Stimulated activated CD4-positive, alpha-beta T cell treated with anti-CD3 and anti-CD28 coated beads, Interleukin-2, amount 100 ng/mL, for 24 hours (primary cell): ENCODE measurements around the gene CDH23.

Experiments used
- DNase-seq, 2 donors: peaks; one replicate each; pipeline ENCODE4 v3.0.0-alpha.2; 2020

Gene CDH23

GRCh38 chr10:71520042-71520441 is 123.3 kb downstream of the CDH23 start:
- DNase-seq: no peak

DNA sequence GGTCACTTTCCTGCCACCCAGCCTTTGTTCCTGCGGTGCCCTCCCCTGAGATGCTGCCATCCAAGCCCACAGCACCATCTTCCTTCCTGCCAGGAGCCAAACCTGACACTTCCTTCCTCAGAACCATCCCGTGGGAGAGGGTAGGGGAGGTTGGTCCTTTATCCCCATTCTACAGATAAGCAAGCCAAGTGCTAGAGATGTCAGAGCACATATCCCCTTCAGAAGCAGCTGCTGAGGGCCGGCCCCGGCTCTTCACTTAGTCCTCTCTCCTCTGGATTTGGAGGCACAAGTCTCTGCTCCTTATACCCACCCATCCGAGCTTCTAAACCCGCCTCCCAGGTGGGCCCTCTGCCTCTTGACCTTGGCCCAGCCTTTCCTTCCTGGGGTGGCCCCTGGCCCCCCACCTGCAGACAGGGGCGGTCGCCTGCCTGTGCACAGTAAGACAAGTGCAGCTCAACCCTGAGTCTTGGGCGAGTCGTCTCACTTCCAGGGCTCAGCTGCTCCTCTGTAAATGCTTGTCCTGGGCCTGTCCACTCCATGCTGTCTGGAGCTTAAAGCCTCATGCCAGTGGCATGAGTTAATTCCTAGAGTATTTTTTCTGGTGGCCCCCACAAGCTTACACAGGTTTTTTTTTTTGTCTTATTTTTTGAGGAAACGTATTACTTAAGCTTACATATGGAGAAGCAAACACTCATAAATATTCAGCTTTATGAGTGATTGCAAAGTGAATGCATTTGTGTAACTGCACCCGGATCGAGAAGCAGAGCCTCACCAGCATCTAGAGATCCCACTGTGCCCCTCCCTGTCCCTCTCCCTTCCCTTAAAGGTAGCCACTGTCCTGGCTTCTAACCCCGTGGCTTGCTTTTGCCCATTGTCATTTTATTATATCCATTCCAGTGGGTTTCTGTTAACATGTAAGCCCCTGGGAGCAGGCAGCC is 125.1 kb downstream of the CDH23 start:
- no peak for DNase-seq

DNA sequence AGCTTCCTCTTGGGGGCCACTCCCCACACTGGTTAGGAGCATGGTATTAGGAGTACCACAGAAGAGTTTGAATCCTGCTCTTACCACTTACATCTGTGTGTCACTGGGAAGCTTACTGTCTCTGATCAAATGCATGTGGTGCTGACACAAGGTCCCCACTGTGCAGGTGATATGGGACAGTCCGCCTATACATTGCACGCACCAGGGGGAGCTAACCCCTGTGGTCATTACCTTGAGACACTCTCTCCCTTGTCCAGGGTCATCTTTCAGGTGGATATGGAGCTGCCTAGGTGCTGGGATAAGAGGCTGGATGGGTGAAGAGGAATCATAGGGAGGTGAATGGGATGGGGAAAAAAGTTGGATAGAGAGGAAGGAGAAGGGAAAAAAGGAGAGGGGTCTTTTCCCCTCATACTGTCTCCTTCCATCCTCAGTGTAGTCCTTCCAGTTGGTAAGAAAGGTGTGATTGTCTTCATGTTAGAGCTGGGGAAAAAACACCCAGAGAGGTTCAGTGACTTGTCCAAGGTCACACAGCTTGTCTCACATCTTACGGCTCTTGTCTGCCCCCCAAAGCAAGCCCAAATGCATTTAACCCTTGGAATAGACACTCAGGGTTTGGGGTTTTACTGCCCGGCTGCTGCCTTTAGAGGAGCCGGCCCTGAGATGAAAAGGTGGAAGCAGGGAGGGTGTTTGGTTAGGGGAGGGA is 125.9 kb downstream of the CDH23 start:
- no peak for DNase-seq

DNA sequence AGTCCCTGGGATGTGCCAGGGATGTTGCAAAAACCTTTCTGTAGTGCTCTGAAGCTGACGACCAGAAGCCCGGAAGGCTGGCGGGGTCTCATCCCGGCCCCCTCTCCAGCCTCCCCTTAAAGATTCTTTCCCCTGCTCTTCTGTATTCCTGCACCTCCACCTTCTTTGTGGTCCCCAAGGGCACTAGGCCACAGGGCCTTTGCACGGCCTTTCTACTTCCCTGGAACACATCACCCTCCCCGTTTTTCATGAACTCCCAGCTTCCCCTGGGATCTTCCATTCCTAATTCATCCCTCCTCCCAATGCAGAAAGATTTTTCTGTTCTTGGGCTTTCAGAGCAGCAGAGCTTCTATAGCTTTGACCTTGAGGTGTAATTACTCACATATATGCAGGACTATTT is 127.0 kb downstream of the CDH23 start:
- no peak for DNase-seq

DNA sequence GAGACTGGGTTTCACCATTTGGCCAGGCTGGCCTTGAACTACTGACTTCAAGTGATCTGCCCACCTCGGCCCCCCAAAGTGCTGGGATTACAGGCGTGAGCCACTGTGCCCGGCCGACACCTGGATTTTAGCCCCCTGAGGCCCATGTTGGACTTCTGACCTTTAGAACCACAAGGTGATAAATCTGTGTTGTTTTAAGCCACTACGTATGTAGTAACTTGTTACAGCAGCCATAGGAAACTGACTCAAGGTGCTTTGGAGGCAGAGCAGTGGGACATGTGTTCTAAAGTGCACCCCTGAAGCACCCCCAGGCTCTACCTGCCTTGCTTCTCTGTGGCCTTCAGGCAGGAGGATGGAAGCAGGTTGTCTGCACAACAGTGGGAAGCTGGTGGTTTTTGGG is 128.4 kb downstream of the CDH23 start:
- no peak for DNase-seq

DNA sequence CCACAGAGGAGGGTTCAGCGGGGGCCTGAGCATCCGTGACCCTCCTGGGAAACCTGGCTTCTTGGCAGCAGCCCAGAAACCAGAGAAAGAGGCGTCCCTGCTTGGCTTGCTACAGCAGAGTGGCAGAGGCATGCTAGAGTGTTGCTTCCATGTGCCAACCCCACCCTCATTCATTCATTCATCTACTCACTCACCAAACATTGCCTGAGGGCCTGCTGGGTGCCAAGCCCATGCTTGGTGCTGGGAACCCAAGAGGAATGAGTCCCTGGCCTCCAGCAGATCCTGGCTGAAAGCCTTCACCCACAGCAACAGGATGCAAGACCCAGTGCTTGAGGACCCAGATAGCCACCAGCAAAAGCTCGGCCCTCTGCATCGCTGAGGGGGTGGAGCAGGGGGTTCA is 129.0 kb downstream of the CDH23 start:
- no peak for DNase-seq

GRCh38 chr10:71526653-71527052 is 129.9 kb downstream of the CDH23 start:
- no peak for DNase-seq

- DNase-seq: no peak
These were observed 130.4 kb downstream of the CDH23 start for GRCh38 chr10:71527135-71527534.

GRCh38 chr10:71528371-71529206 is 131.9 kb downstream of the CDH23 start:
- DNase-seq: no peak

GRCh38 chr10:71529207-71529827 is 132.6 kb downstream of the CDH23 start:
- no peak for DNase-seq

DNA sequence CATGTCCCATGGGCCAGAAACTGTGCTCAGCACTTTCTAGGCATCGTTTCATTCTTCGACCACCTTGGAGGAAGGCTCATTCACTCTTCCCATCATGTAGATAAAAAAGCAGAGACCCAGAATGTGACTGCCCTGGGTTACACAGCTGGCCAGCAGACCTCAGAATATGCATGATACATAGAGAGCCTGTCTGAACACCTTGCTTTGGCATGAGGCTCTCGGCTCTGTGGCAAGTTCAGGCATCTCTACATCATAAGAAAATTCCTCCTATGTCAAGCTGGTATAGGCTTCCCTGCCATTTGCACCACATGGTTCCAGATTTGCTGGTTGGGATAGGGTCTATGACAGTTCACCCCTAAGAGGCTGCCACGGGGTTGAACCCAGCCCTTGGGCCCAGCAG is 134.1 kb downstream of the CDH23 start:
- DNase-seq: no peak

- DNase-seq: peak; percentile 25 to 26
These were observed 135.0 kb downstream of the CDH23 start for GRCh38 chr10:71531485-71532446.

DNA sequence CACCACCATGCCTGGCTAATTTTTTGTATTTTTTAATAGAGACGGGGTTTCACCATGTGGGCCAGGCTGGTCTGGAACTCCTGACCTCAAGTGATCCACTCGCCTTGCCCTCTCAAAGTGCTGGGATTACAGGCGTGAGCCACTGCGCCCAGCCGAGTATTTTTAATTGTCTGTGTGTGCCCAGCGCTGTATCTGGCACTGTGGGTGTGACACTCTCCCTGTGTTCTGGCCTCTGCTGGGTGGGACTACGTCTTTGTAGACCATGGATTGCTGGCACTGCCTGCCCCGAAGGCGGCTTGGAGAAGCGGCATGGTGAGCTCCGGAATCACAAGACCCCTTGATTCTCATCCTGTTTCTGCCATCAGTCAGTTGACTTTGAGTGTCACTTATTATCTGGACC is 136.2 kb downstream of the CDH23 start:
- DNase-seq: no peak

DNA sequence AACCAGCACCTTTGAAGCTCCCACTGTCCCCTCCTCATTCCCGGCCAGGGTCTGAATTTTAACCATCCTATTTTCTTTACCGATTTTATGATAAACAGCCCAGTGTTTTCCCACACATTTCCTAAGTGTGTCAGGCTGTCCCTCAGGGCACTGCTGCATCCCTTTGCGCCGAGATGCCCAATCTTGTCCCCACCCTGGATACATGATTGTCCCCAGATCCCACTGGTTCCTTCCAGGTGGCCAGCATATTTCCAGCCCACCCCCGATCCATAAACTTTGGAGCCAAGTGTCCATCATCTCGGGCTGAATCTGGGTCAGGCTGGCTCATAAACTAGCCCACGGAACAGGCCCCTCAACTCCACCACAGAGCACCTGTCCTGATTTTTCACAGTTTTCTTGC is 137.2 kb downstream of the CDH23 start:
- no peak for DNase-seq

DNA sequence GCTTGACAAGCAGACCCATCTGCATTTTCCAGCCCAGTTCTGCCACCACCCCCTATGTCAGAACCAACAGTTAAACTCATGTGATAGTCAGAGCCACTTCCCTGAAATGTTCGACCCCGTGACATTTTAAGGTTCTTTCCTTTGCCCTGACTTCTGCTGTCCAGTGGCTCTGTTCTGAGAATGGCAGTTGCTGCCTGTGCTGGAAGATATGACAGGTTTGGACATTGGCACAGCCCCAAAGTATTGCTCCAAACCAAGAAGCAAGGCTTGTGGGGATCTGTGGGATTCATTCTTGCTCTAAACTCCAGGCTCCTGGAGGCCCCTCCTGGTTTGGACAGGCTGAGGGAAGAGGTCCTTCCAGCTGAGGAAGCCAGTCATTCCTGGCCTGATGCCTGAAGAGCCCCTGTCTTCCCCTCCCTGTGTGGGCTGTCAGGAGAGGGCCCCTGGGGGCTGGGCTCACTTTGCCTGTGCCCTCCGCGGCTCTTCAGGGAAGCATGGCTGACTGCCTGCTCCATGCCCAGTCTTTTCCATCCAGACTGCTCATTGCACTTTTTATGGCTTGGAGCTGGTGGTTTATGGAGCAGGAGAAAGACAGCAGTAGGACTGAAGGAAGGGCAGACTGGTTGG is 138.0 kb downstream of the CDH23 start:
- no peak for DNase-seq

DNA sequence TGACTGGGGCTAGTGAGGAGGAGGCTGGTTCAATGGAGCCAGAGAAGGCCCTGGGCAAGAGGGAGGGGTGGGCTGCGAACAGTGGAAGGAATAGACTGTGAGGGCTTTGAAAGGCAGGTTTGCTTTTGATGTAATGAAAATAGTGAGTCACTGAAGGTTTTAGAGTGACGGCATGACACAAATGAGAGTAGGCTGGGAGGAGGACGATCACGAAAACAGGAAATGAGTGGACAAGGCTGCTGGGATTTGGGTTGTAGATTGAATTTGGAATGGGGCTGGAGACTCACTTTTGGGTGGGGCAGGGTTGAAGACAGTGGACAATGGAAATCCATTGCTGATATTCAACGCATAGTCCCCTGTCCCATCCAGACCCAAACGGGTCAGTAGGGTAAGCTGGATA is 139.6 kb downstream of the CDH23 start:
- DNase-seq: no peak

- no peak for DNase-seq
These were observed 140.4 kb downstream of the CDH23 start for GRCh38 chr10:71537125-71537524.

DNA sequence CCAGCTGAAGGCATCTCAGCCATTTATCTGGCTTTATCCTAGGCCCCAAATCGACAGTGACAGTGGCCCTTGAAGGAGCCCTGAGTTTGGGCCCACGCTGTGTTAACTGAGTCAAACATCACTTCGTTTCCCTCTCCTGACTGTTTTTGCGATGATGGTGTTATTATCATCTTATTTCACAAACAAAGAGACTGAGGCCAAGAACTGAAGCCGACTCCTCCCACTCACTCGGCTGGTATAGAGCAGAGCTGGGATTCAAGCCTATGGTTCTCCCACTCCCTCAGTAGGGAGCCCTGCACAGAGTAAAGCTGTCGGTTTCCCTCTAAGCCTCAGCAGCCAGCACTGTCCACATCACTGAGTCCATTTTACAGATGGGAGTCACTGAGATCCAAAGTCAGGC is 141.0 kb downstream of the CDH23 start:
- no peak for DNase-seq

GRCh38 chr10:71538608-71539260 is 142.0 kb downstream of the CDH23 start:
- DNase-seq: no peak

DNA sequence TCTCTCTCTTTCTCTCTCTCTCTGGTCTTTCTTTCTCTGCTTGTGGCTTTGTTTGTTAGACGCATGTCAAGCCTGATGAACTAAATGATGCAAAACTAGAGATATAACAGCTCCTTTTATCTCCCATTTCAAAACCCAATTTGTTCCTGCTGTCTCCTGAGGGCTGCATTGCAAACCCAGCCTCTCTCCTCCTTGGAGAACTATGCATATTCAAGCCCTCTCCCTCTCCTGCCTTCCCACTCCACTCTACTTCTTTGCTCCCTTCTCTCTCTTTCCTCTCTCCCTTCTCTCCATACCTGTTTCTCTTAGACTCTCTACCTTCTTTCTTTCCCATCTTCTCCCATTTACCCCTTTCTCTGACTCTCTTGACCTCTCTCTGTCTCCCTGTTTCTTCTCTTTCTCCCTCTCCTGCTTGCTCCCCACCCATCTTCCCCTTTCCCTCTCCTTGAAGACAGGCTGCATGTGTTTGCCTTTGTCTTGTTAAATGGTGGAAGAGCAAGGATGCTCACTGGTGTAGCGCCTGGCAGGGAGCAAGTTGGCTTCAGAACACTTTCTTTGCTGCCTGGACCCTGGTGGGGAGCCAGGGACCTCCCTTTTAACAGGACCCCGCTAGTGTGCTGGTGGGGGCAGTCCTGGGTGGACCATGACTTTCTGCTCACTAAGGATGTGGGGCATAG is 142.9 kb downstream of the CDH23 start:
- DNase-seq: no peak
